ENCODE data around the gene ACSM3. TPM values are rescaled to one million over a fixed set of nuclear protein-coding genes. Genes with fewer than 3 reads are reported as not detected.

The ACSM3 gene
- total and polyA plus RNA-seq, 9 of the 15 experiments (the other 6 are each of a cell fraction or from before 2014, with no cell fraction given): 112 to 420 (median 182) TPM

DNA sequence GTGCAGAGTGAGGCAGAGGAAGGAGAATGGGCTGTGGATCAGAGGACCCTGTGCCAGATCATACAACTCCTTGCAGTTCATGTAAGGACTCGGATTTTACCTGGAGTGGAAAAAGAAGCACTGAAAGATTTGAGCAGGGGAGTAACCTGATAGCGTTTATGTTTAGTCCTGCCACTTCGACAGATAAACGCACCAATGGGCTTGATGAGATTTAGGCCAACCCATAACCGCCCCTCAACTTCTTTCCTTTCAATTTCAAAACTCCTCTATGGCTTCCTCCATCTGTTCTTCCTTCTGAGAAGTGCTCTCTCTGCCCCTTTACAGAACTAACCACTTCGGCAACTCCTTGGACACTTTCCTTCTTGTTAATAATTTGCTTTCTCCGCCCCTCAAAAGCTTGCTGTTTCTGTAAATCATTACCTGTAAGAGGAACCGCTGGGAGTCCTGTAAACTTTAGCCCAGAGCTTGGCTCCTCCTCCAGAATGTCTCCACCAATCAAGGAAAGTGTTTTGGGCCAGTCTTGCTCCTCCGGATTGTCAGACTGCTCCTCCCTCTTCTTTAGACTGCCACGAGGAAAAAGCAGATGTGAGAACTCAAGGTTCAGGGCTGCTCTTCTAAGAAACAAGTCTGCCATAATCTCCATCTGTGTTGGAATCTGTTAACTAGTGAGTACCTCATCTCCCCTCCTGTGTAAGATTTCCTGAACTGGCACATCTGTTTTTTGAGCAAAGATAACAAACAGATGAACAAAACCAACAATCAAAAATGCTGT lies at the start of gene ACSM3 (continued):
- TF ChIP-seq, protein P1, sequence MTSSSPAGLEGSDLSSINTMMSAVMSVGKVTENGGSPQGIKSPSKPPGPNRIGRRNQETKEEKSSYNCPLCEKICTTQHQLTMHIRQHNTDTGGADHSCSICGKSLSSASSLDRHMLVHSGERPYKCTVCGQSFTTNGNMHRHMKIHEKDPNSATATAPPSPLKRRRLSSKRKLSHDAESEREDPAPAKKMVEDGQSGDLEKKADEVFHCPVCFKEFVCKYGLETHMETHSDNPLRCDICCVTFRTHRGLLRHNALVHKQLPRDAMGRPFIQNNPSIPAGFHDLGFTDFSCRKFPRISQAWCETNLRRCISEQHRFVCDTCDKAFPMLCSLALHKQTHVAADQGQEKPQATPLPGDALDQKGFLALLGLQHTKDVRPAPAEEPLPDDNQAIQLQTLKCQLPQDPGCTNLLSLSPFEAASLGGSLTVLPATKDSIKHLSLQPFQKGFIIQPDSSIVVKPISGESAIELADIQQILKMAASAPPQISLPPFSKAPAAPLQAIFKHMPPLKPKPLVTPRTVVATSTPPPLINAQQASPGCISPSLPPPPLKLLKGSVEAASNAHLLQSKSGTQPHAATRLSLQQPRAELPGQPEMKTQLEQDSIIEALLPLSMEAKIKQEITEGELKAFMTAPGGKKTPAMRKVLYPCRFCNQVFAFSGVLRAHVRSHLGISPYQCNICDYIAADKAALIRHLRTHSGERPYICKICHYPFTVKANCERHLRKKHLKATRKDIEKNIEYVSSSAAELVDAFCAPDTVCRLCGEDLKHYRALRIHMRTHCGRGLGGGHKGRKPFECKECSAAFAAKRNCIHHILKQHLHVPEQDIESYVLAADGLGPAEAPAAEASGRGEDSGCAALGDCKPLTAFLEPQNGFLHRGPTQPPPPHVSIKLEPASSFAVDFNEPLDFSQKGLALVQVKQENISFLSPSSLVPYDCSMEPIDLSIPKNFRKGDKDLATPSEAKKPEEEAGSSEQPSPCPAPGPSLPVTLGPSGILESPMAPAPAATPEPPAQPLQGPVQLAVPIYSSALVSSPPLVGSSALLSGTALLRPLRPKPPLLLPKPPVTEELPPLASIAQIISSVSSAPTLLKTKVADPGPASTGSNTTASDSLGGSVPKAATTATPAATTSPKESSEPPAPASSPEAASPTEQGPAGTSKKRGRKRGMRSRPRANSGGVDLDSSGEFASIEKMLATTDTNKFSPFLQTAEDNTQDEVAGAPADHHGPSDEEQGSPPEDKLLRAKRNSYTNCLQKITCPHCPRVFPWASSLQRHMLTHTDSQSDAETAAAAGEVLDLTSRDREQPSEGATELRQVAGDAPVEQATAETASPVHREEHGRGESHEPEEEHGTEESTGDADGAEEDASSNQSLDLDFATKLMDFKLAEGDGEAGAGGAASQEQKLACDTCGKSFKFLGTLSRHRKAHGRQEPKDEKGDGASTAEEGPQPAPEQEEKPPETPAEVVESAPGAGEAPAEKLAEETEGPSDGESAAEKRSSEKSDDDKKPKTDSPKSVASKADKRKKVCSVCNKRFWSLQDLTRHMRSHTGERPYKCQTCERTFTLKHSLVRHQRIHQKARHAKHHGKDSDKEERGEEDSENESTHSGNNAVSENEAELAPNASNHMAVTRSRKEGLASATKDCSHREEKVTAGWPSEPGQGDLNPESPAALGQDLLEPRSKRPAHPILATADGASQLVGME (CRISPR knock-in tag; IDR thresholded peaks at IDR 0.05): 0 out of 2 replicates have a peak, but pooled peaks have one; percentile 13
- TF ChIP-seq RBM17 (IDR thresholded peaks at IDR 0.05; ENCODE audit: borderline replicate concordance, low read depth, low read length): no peak
- TF ChIP-seq FOS (IDR thresholded peaks at IDR 0.05; ENCODE audit: extremely low read depth, insufficient read length): no peak
- no peak for TF ChIP-seq NR1H2 (CRISPR knock-in tag; IDR thresholded peaks at IDR 0.05)
- TF ChIP-seq, protein P2, sequence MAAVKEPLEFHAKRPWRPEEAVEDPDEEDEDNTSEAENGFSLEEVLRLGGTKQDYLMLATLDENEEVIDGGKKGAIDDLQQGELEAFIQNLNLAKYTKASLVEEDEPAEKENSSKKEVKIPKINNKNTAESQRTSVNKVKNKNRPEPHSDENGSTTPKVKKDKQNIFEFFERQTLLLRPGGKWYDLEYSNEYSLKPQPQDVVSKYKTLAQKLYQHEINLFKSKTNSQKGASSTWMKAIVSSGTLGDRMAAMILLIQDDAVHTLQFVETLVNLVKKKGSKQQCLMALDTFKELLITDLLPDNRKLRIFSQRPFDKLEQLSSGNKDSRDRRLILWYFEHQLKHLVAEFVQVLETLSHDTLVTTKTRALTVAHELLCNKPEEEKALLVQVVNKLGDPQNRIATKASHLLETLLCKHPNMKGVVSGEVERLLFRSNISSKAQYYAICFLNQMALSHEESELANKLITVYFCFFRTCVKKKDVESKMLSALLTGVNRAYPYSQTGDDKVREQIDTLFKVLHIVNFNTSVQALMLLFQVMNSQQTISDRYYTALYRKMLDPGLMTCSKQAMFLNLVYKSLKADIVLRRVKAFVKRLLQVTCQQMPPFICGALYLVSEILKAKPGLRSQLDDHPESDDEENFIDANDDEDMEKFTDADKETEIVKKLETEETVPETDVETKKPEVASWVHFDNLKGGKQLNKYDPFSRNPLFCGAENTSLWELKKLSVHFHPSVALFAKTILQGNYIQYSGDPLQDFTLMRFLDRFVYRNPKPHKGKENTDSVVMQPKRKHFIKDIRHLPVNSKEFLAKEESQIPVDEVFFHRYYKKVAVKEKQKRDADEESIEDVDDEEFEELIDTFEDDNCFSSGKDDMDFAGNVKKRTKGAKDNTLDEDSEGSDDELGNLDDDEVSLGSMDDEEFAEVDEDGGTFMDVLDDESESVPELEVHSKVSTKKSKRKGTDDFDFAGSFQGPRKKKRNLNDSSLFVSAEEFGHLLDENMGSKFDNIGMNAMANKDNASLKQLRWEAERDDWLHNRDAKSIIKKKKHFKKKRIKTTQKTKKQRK (IDR thresholded peaks at IDR 0.05; ENCODE audit: borderline replicate concordance, low read depth, low read length): no peak
- peak; percentile 61; the same call in 1 of the 2 replicates for TF ChIP-seq ATF7 (IDR thresholded peaks at IDR 0.05)
- no peak for TF ChIP-seq MTF1 (CRISPR knock-in tag; IDR thresholded peaks at IDR 0.05; ENCODE audit: borderline replicate concordance)
- TF ChIP-seq, protein P3, sequence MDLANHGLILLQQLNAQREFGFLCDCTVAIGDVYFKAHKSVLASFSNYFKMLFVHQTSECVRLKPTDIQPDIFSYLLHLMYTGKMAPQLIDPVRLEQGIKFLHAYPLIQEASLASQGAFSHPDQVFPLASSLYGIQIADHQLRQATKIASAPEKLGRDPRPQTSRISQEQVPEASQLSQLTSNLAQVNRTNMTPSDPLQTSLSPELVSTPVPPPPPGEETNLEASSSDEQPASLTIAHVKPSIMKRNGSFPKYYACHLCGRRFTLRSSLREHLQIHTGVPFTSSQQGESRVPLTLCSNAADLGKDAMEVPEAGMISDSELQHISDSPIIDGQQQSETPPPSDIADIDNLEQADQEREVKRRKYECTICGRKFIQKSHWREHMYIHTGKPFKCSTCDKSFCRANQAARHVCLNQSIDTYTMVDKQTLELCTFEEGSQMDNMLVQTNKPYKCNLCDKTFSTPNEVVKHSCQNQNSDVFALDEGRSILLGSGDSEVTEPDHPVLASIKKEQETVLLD (IDR thresholded peaks at IDR 0.05): no peak; the same call in 1 of the 2 replicates
- TF ChIP-seq RFX1 (IDR thresholded peaks at IDR 0.05): no peak
- no peak for TF ChIP-seq POLR2G (IDR thresholded peaks at IDR 0.05; ENCODE audit: low read depth, low read length)
- TF ChIP-seq ZNF830 (CRISPR knock-in tag; IDR thresholded peaks at IDR 0.05): no peak
- no peak for TF ChIP-seq GTF2A2 (tag; IDR thresholded peaks at IDR 0.05)
- no peak for TF ChIP-seq TBL1XR1 (IDR thresholded peaks at IDR 0.05; ENCODE audit: low read length in 2 of 2)
- no peak for TF ChIP-seq CCAR2 (IDR thresholded peaks at IDR 0.05; ENCODE audit: low read depth, low read length)
- TF ChIP-seq, protein P4, sequence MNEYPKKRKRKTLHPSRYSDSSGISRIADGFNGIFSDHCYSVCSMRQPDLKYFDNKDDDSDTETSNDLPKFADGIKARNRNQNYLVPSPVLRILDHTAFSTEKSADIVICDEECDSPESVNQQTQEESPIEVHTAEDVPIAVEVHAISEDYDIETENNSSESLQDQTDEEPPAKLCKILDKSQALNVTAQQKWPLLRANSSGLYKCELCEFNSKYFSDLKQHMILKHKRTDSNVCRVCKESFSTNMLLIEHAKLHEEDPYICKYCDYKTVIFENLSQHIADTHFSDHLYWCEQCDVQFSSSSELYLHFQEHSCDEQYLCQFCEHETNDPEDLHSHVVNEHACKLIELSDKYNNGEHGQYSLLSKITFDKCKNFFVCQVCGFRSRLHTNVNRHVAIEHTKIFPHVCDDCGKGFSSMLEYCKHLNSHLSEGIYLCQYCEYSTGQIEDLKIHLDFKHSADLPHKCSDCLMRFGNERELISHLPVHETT (CRISPR knock-in tag; conservative IDR thresholded peaks at IDR 0.05 in 1 of 2, IDR thresholded peaks at IDR 0.05 in 1 of 2): no peak

All from K562 (cell line).